ENCODE measurements around the gene GPANK1. TPM values are rescaled to one million over a fixed set of nuclear protein-coding genes. Genes with fewer than 3 reads are reported as not detected.

GPANK1 gene
- total RNA-seq, 2 experiments from 2014 or later = 34.4 to 42.9 TPM

- Mint-ChIP-seq H3K27me3 (no peaks in the 10 kb centered on the region), H3K36me3 (ENCODE audit: low read depth) (peaks cover 55% of the 10 kb centered on the region), H3K27ac (no peak overlapping the region), H3K4me3 (no peak overlapping the region), H3K9me3 (no peaks in the 10 kb centered on the region), H3K4me1 (no peaks in the 10 kb centered on the region)
- POLR2A ChIA-PET = no interaction called here
- DNase-seq = peak; percentile 14
- CTCF ChIA-PET = interaction anchor here (1.0 to 1.5 kb wide), 2 partner anchors 18 to 26 kb away, joined by 3 to 4 read pairs; partner anchors contain the start of gene LY6G6D
These were observed 24.7 kb upstream of the GPANK1 start for GRCh38 chr6:31689249-31690110.

GRCh38 chr6:31687860-31688693 is 23.3 kb upstream of the GPANK1 start:
- no peak overlapping the region for H3K27ac Mint-ChIP-seq
- no peak overlapping the region for H3K4me3 Mint-ChIP-seq

GRCh38 chr6:31687321-31687720 is 22.5 kb upstream of the GPANK1 start:
- H3K4me1 Mint-ChIP-seq = peaks cover under 1% of the 10 kb centered on the region
- H3K27me3 Mint-ChIP-seq = no peaks in the 10 kb centered on the region

More at GRCh38 chr6:31687860-31688693, 23.3 kb upstream of the GPANK1 start:
- DNase-seq = no peak
- peaks cover 49% of the 10 kb centered on the region for H3K36me3 Mint-ChIP-seq (ENCODE audit: low read depth)
- ChIA-PET POLR2A (no interaction called here), CTCF (interaction anchor here (0.6 to 1.5 kb wide), 4 partner anchors 9 to 82 kb away, joined by 3 to 4 read pairs (median 3); no protein-coding TSS in a partner anchor)
- H3K4me1 Mint-ChIP-seq = no peaks in the 10 kb centered on the region
- no peaks in the 10 kb centered on the region for H3K9me3 Mint-ChIP-seq
- H3K27me3 Mint-ChIP-seq = no peaks in the 10 kb centered on the region

GRCh38 chr6:31686483-31686882 is 21.7 kb upstream of the GPANK1 start:
- Mint-ChIP-seq H3K27ac (no peak overlapping the region), H3K9me3 (no peaks in the 10 kb centered on the region), H3K27me3 (no peaks in the 10 kb centered on the region), H3K4me3 (no peak overlapping the region), H3K36me3 (ENCODE audit: low read depth) (peaks cover 41% of the 10 kb centered on the region), H3K4me1 (peaks cover 9% of the 10 kb centered on the region)
- CTCF ChIA-PET = interaction anchor here (0.5 kb wide), 1 partner anchor 179 kb away, joined by 3 read pairs; no protein-coding TSS in a partner anchor
- DNase-seq = no peak
- POLR2A ChIA-PET = no interaction called here

More at GRCh38 chr6:31687321-31687720, 22.5 kb upstream of the GPANK1 start:
- no peak for DNase-seq
- no peaks in the 10 kb centered on the region for H3K9me3 Mint-ChIP-seq
- H3K36me3 Mint-ChIP-seq (ENCODE audit: low read depth) = peaks cover 43% of the 10 kb centered on the region
- CTCF ChIA-PET = interaction anchor here (0.5 to 1.2 kb wide), 4 partner anchors 9 to 178 kb away, joined by 3 read pairs; no protein-coding TSS in a partner anchor
- H3K4me3 Mint-ChIP-seq = no peak overlapping the region
- H3K27ac Mint-ChIP-seq = no peak overlapping the region
- POLR2A ChIA-PET = no interaction called here

GRCh38 chr6:31683591-31683990 is 18.8 kb upstream of the GPANK1 start:
- peaks cover 32% of the 10 kb centered on the region for H3K4me1 Mint-ChIP-seq
- no peaks in the 10 kb centered on the region for H3K27me3 Mint-ChIP-seq
- peaks cover 23% of the 10 kb centered on the region for H3K36me3 Mint-ChIP-seq (ENCODE audit: low read depth)
- ChIA-PET CTCF (interaction anchor here (0.6 to 1.7 kb wide), 2 partner anchors 12 to 55 kb away, joined by 3 to 4 read pairs; no protein-coding TSS in a partner anchor), POLR2A (no interaction called here)
- no peaks in the 10 kb centered on the region for H3K9me3 Mint-ChIP-seq
- no peak for DNase-seq
- H3K4me3 Mint-ChIP-seq = no peak overlapping the region
- no peak overlapping the region for H3K27ac Mint-ChIP-seq

GRCh38 chr6:31681135-31681671 is 16.4 kb upstream of the GPANK1 start:
- peak; percentile 41 for DNase-seq
- ChIA-PET CTCF (interaction anchor here (0.6 to 1.8 kb wide), 10 partner anchors 10 to 423 kb away, joined by 3 to 8 read pairs (median 3); partner anchors contain the start of gene DDAH2), POLR2A (no interaction called here)
- Mint-ChIP-seq H3K27me3 (no peaks in the 10 kb centered on the region), H3K9me3 (no peaks in the 10 kb centered on the region), H3K27ac (peak overlapping the region; percentile 62), H3K4me3 (peak overlapping the region; percentile 72), H3K4me1 (peaks cover 40% of the 10 kb centered on the region), H3K36me3 (ENCODE audit: low read depth) (peaks cover 6% of the 10 kb centered on the region)

GRCh38 chr6:31680226-31681134 is 15.7 kb upstream of the GPANK1 start, which contains the start of gene LY6G5C:
LY6G5C (minus strand) TSS chr6:31681067; CDS start chr6:31680373, 694 bp downstream.
- ChIA-PET CTCF (interaction anchor here (0.6 to 1.8 kb wide), 12 partner anchors 10 to 424 kb away, joined by 3 to 8 read pairs (median 3); partner anchors contain the start of genes DDAH2 and NFKBIL1), POLR2A (no interaction called here)
- Mint-ChIP-seq H3K9me3 (no peaks in the 10 kb centered on the region), H3K27me3 (no peaks in the 10 kb centered on the region), H3K36me3 (ENCODE audit: low read depth) (no peaks in the 10 kb centered on the region), H3K4me1 (peaks cover 40% of the 10 kb centered on the region), H3K4me3 (peak within 1 kb of the TSS; percentile 72), H3K27ac (peak within 1 kb of the TSS; percentile 62)
- DNase-seq = peak; percentile 66

GRCh38 chr6:31677955-31678354 is 13.2 kb upstream of the GPANK1 start:
- no peaks in the 10 kb centered on the region for H3K9me3 Mint-ChIP-seq
- H3K4me3 Mint-ChIP-seq = no peak overlapping the region
- H3K4me1 Mint-ChIP-seq = peaks cover 40% of the 10 kb centered on the region
- no peak overlapping the region for H3K27ac Mint-ChIP-seq
- ChIA-PET CTCF (interaction anchor here (0.8 to 2.0 kb wide), 2 partner anchors 11 to 152 kb away, joined by 4 to 7 read pairs; no protein-coding TSS in a partner anchor), POLR2A (no interaction called here)
- H3K36me3 Mint-ChIP-seq (ENCODE audit: low read depth) = peaks cover 6% of the 10 kb centered on the region
- DNase-seq = no peak
- H3K27me3 Mint-ChIP-seq = no peaks in the 10 kb centered on the region

GRCh38 chr6:31676904-31677303 is 12.1 kb upstream of the GPANK1 start:
- H3K4me1 Mint-ChIP-seq = peaks cover 35% of the 10 kb centered on the region
- H3K27ac Mint-ChIP-seq = no peak overlapping the region
- ChIA-PET CTCF (interaction anchor here (2.0 kb wide), 1 partner anchor 10 kb away, joined by 7 read pairs; no protein-coding TSS in a partner anchor), POLR2A (interaction anchor here (0.5 kb wide), 1 partner anchor 121 kb away, joined by 6 read pairs; no protein-coding TSS in a partner anchor)
- no peak for DNase-seq
- peaks cover 14% of the 10 kb centered on the region for H3K36me3 Mint-ChIP-seq (ENCODE audit: low read depth)
- no peak overlapping the region for H3K4me3 Mint-ChIP-seq
- H3K27me3 Mint-ChIP-seq = no peaks in the 10 kb centered on the region
- no peaks in the 10 kb centered on the region for H3K9me3 Mint-ChIP-seq

GRCh38 chr6:31676322-31676903 is 11.6 kb upstream of the GPANK1 start:
- Mint-ChIP-seq H3K9me3 (no peaks in the 10 kb centered on the region), H3K4me1 (peaks cover 30% of the 10 kb centered on the region), H3K27me3 (no peaks in the 10 kb centered on the region), H3K36me3 (ENCODE audit: low read depth) (peaks cover 19% of the 10 kb centered on the region), H3K27ac (no peak overlapping the region), H3K4me3 (no peak overlapping the region)
- ChIA-PET POLR2A (no interaction called here), CTCF (interaction anchor here (2.0 kb wide), 1 partner anchor 10 kb away, joined by 7 read pairs; no protein-coding TSS in a partner anchor)
- no peak for DNase-seq

- ChIA-PET CTCF (interaction anchor here (0.6 to 1.2 kb wide), 3 partner anchors 11 to 100 kb away, joined by 3 to 4 read pairs (median 3); partner anchors contain the start of gene LY6G5C), POLR2A (interaction anchor here (0.9 kb wide), 1 partner anchor 9 kb away, joined by 3 read pairs; the partner anchor contains the start of gene C6orf47)
- Mint-ChIP-seq H3K9me3 (no peaks in the 10 kb centered on the region), H3K27ac (peak within 1 kb of the TSS; percentile 13), H3K27me3 (no peaks in the 10 kb centered on the region), H3K36me3 (ENCODE audit: low read depth) (peaks cover 62% of the 10 kb centered on the region), H3K4me3 (no peak within 1 kb of the TSS), H3K4me1 (peaks cover 31% of the 10 kb centered on the region)
- no peak for DNase-seq
These were observed 4.9 kb upstream of the GPANK1 start, which contains the start of gene LY6G5B for GRCh38 chr6:31669676-31670075. LY6G5B (plus strand) TSS chr6:31669976; CDS start chr6:31670951, 975 bp downstream.
